GM12864 (cell line): ENCODE data around the gene RACK1.
"Not testable (repeated sequence)": the region's sequence is repeated elsewhere in the genome, so short reads cannot be mapped to it uniquely, and the experiment has no call there.

Experiments used
- DNase-seq: peaks from one replicate; pipeline ENCODE4 v3.0.0-alpha.2; 2011; ENCODE audit warnings: low read depth
- H3K4me3 ChIP-seq: 2 replicates; pipeline ENCODE4 v1.5.1; 2011; ENCODE audit warnings: mild to moderate bottlenecking, low read depth, low read length, control low read depth
- TF ChIP-seq, protein P1 (sequence below): IDR thresholded peaks from 2 replicates; pipeline ENCODE4 v1.5.1; 2011; ENCODE audit warnings: low read depth, mild to moderate bottlenecking, moderate library complexity, low read length, control low read depth, inconsistent platforms; ENCODE audit errors: missing control alignments

Gene RACK1

DNA sequence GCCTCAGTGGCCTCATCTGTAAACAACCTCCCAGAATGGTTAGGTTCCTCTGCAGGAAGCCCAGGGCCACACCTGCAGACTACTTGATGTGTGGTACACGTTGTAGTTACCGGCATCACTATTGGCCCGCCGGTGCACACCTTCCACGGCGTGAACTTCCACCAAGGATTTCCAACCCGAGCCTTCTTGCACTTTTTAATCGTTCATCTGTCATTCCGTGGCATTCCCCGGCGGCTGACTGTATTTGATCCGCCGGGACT lies 26.0 kb downstream of the RACK1 start:
- TF ChIP-seq, protein P1, sequence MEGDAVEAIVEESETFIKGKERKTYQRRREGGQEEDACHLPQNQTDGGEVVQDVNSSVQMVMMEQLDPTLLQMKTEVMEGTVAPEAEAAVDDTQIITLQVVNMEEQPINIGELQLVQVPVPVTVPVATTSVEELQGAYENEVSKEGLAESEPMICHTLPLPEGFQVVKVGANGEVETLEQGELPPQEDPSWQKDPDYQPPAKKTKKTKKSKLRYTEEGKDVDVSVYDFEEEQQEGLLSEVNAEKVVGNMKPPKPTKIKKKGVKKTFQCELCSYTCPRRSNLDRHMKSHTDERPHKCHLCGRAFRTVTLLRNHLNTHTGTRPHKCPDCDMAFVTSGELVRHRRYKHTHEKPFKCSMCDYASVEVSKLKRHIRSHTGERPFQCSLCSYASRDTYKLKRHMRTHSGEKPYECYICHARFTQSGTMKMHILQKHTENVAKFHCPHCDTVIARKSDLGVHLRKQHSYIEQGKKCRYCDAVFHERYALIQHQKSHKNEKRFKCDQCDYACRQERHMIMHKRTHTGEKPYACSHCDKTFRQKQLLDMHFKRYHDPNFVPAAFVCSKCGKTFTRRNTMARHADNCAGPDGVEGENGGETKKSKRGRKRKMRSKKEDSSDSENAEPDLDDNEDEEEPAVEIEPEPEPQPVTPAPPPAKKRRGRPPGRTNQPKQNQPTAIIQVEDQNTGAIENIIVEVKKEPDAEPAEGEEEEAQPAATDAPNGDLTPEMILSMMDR: no peak
- DNase-seq: peak; percentile 26
- H3K4me3 ChIP-seq: peak overlapping the region; percentile 40

DNA sequence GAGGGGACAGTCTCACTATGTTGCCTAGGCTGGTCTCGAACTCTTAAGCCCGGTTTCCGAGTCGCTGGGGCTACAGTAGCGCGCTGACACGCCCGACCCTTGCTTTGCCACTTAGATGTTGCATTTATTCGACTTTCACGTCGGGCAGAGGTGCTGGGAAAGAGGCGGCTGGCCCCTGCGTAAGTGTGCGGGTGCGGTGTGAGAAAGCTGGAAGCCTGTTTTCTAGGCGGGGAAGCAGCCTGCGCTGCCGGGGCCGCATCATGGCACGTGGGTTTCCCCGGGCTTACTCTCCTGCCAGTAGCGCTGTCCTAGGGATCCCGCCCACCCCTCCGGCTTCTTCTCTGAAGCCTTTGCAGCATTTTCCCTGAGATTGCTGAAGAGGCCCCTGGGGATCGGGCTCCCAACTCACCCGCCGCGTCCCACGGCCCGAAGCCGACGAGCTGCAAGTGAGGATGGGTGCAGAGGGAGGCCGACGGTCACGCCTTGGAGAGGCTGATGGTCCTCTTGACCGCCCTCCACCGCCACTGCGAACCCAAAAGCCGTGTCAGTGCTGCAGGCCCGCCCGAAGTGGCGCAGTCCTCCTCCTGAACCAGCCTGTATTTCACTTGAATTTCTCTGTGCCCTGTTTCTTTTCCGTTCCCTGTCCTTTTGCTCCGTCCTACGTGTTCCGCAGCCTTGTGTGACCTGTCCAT lies 26.4 kb downstream of the RACK1 start:
- peak overlapping the region; percentile 40 for H3K4me3 ChIP-seq
- DNase-seq: peak; percentile 27
- TF ChIP-seq, protein P1: peak; percentile 25

DNA sequence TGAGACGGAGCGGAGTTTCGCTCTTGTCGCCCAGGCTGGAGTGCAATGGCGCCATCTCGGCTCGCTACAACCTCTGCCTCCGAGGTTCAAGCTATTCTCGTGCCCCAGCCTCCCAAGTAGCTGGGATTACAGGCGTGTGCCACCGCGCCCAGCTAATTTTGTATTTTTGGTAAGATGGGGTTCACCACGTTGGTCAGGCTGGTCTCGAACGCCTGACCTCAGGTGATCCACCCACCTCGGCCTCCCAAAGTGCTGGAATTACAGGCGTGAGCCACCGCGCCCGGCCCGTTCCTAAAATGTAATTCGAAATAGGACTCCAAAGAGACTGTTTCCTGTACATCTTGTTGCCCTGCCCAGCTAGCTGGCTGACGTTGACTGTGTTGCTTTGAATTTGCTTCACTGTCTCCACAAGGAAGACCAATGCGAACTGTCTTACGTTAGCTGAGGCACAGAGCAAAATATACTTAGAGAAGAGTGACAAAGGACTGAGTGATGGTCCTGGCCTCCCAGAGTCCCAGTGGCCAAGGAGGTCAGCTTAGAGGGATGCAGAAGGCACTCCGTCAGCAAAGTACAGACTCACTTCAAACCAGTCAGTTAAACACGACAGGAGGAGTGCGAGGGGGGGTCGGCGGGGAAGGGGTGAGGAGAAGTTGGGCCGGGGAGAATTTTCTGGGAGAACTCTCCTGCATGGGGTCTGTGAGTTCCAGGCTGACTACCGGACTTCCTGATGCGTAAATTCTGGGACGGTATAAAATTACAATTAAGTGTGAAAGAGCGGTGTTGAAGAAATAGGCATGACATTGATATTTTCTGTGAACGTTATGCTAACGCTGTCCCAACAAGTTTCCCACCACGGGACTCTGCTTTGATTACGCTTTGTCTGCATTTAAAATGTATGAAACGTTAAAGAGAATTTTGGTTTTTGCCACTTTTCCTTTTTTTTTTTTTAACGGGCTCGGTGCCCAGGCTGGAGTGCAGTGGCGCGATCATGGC lies 27.4 kb downstream of the RACK1 start:
- TF ChIP-seq, protein P1: no peak
- DNase-seq: no peak
- peak overlapping the region; percentile 55 for H3K4me3 ChIP-seq

DNA sequence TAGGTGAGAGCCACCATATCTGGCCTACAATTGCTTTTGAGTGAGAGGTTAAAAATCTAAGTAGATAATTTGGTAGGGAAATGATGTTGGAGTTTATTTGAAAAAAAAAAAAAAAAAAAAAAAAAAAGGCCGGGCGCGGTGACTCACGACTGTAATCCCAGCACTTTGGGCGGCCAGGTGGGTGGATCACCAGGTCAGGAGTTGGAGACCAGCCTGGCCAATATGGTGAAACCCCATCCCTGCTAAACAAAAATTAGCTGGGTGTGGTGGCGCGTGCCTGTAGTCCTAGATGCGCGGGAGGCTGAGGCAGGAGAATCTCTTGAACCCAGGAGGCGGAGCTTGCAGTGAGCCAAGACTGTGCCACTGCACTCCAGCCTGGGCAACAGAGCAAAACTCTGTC lies 29.5 kb downstream of the RACK1 start:
- not testable (repeated sequence) for H3K4me3 ChIP-seq, DNase-seq

DNA sequence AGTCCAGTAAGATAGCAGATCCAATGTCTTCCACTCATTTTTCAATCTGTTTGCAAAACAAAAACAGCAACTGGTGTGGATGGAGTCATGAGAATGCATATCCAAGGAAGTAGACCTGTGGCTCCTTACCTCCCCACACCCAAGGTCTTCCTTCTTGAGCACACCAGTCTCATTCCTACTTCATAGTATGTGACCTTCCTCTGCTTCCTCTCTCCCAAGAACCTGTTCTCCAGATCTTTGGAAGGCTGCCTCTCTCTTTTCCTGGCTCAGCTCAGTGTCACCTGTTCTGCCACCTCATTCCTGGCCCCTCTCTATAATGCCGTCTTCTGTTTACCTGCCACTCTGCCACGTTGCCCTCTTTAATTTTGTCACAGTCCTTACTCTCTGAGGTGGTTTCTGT lies 30.8 kb downstream of the RACK1 start:
- DNase-seq: no peak
- H3K4me3 ChIP-seq: no peak overlapping the region
- TF ChIP-seq, protein P1: no peak

DNA sequence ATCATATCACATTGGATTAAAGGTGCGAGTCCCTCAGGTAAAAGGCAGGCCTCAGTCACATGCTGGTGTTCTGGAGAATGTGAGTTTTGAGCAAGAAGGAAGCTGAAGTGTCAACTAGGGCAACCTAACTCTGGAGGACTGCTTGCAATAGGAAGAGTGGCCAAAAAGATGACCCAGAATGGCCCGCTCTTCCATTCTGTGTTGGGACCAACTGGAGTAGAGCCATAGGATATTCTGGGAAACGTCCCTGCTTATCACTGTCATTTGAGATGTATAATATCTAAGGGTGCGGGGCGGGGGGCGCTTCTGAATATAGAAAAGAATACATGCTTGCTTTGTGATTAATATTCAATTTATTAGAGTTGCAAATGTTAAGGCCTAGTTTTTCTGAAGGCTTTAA lies 31.6 kb downstream of the RACK1 start:
- TF ChIP-seq, protein P1: no peak
- no peak for DNase-seq
- H3K4me3 ChIP-seq: no peak overlapping the region

DNA sequence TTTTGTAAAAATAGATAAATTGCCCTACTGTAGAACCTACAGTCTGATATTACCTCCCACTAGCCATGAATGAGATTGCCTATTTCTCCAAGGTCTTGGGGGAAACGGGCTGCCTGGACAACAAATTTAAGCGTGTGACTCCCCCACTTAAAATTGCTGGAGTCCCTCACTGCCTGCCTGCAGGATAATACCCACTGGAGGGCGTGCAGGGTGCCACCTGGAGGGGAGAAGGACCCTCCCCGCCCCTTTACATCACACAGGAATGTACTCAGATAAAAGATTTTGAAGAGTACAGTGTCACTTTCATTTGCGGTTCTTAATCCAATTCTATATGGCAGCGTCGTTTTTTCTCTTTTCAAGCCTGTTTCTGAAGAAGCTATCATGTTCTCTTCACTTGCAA lies 32.5 kb downstream of the RACK1 start:
- no peak overlapping the region for H3K4me3 ChIP-seq
- TF ChIP-seq, protein P1: no peak
- no peak for DNase-seq

DNA sequence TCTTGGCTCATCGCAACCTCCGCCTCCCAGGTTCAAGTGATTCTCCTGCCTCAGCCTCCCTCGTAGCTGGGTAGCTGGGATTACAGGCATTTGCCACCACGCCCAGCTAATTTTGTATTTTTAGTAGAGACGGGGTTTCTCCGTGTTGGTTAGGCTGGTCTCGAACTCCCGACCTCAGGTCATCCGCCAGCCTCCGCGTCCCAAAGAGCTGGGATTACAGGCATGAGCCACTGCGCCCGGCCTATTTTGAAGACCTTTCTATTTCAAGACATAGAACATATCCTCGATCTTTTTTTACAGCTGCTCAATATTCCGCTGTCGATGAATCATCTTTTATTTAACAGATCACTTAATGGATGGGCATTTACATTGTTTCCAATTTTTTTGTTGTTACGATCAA lies 33.0 kb downstream of the RACK1 start:
- H3K4me3 ChIP-seq, DNase-seq: not testable (repeated sequence)

DNA sequence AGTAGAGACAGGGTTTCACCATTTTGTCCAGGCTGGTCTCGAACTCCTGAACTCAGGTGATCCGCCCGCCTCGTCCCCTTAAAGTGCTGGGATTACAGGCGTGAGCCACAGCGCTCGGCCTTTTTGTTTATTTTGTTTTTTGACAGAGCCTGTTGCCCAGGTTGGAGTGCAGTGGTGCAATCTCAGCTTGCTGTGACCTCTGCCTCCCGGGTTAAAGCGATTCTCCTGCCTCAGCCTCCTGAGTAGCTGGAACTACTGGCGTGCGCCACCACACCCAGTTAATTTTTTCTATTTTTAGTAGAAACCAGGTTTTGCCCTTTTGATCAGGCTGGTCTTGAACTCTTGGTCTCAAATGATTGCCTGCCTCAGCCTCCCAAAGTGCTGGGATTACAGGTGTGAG lies 33.6 kb downstream of the RACK1 start:
- H3K4me3 ChIP-seq, DNase-seq: not testable (repeated sequence)

DNA sequence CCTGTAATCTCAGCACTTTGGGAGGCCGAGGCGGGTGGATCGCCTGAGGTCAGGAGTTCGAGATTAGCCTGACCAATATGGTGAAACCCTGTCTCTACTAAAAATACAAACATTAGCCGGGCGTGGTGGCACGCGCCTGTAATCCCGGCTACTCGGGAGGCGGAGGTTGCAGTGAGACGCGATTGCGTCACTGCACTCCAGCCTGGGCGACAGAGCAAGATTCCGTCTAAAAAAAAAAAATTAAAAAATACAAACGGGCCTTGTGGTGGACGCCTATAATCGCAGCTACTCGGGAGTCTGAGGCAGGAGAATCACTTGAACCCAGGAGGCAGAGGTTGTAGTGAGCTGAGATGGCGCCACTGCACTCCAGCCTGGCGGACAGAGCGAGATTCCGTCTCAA lies 34.7 kb downstream of the RACK1 start:
- H3K4me3 ChIP-seq: not testable (repeated sequence)

More for the DNA sequence above, 34.7 kb downstream of the RACK1 start:
- not testable (repeated sequence) for DNase-seq
